IPS-15b (cell line): Measurements from ENCODE around the gene HAND1.

Experiments
- H3K27me3 ChIP-seq: one replicate; pipeline ENCODE4 v1.6.1; 2013; ENCODE audit warnings: low read length; ENCODE audit not compliant: control insufficient read depth, insufficient read depth
- H3K36me3 ChIP-seq: one replicate; pipeline ENCODE4 v1.6.1; 2013; ENCODE audit warnings: low read length; ENCODE audit not compliant: control insufficient read depth, insufficient read depth
- H3K4me1 ChIP-seq: one replicate; pipeline ENCODE4 v1.6.1; 2013; ENCODE audit warnings: mild to moderate bottlenecking, low read length; ENCODE audit not compliant: control insufficient read depth, insufficient read depth
- H3K4me3 ChIP-seq: one replicate; pipeline ENCODE4 v1.5.1; 2013; ENCODE audit warnings: low read depth, low read length
- H3K9ac ChIP-seq: one replicate; pipeline ENCODE4 v1.6.1; 2013; ENCODE audit warnings: low read depth, mild to moderate bottlenecking, low read length
- H3K9me3 ChIP-seq: one replicate; pipeline ENCODE4 v1.6.1; 2013; ENCODE audit warnings: mild to moderate bottlenecking, low read length; ENCODE audit not compliant: control insufficient read depth, insufficient read depth

Gene HAND1

DNA sequence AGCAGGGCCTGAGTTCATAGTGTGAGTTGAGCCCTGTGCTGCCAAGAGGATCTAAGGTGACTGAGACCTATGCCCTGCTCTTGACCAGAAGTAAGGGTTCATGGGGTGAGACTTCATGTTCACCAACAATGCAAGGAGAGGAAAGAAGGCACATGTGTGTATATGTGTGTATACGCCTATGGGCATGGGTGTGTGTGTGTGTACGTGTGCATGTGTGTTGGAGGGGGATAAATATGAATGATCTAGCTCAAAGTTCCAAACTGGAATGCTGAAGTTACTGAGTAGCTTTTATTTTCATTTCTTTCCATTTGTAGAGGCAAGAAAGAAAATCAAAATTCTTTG is 25.6 kb upstream of the HAND1 start:
- peaks cover 7% of the 10 kb centered on the region for H3K4me1 ChIP-seq
- no peaks in the 10 kb centered on the region for H3K27me3 ChIP-seq
- H3K9ac ChIP-seq: no peak overlapping the region
- no peak overlapping the region for H3K4me3 ChIP-seq
- no peaks in the 10 kb centered on the region for H3K36me3 ChIP-seq
- no peaks in the 10 kb centered on the region for H3K9me3 ChIP-seq

GRCh38 chr5:154502180-154502579 is 24.2 kb upstream of the HAND1 start:
- Histone ChIP-seq H3K4me1 (peaks cover 7% of the 10 kb centered on the region), H3K4me3 (no peak overlapping the region), H3K27me3 (no peaks in the 10 kb centered on the region), H3K9ac (no peak overlapping the region), H3K36me3 (no peaks in the 10 kb centered on the region), H3K9me3 (no peaks in the 10 kb centered on the region)

DNA sequence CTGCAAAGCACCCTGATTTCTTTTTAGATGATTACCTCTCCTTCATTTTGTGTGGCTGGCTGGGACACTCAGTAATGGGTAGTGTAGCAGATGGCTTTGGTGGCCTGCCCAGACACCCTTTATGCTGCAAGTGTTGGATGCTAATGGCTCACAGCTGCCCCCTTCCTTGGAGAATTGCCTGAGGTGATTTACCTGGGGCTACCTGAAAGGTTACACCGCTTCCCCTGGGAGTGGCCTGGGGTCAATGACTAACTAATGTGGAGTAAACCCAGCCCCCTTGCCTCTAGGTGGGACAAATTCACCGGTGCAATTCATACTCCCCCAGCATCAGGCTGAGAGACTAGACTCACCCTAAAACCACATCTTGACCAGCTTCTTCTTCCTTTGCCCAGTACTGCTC is 23.5 kb upstream of the HAND1 start:
- Histone ChIP-seq H3K36me3 (no peaks in the 10 kb centered on the region), H3K4me1 (peaks cover 7% of the 10 kb centered on the region), H3K4me3 (no peak overlapping the region), H3K9me3 (no peaks in the 10 kb centered on the region), H3K9ac (no peak overlapping the region), H3K27me3 (no peaks in the 10 kb centered on the region)

DNA sequence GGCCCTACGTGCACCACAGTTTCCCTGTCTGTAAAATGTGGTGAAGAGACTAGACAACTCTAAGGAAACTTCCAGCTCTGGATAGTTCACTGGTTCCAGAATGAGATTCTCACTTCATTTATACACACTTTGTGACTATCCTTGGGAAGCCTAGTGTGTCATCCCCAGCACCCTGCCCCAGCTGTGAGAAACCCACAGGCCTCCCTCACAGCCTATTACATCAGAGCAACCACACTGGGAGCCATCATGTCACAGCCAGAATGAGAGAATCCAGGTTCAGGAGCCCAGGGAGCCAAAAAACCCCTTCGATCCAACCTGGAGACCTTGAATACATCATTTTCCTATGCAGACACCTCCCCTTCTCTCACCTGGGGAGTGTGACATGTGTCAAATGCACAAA is 21.0 kb upstream of the HAND1 start:
- Histone ChIP-seq H3K36me3 (no peaks in the 10 kb centered on the region), H3K27me3 (peaks cover 15% of the 10 kb centered on the region), H3K9ac (no peak overlapping the region), H3K9me3 (no peaks in the 10 kb centered on the region), H3K4me3 (no peak overlapping the region), H3K4me1 (peaks cover 7% of the 10 kb centered on the region)

- Histone ChIP-seq H3K27me3 (peaks cover 19% of the 10 kb centered on the region), H3K36me3 (no peaks in the 10 kb centered on the region), H3K4me1 (peaks cover 7% of the 10 kb centered on the region), H3K4me3 (no peak overlapping the region), H3K9ac (no peak overlapping the region), H3K9me3 (no peaks in the 10 kb centered on the region)
These were observed 20.6 kb upstream of the HAND1 start for GRCh38 chr5:154498591-154498990.

DNA sequence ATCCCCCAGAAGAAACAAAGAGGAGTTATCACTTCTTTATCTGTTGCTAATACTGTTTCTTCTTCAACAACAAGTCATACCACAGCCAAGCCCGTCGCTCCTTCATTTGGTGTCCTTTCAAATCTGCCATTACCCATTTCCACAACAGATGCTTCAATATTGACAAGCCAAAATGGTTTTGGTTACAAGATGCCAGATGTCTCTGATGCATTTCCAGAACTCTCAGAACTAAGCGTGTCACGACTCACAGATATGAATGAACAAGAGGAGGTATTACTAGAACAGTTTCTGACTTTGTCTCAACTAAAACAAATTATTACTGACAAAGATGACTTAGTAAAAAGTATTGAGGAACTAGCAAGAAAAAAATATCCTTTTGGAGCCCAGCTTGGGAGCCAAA is 16.0 kb upstream of the HAND1 start:
- H3K4me3 ChIP-seq: no peak overlapping the region
- no peak overlapping the region for H3K9ac ChIP-seq
- no peaks in the 10 kb centered on the region for H3K4me1 ChIP-seq
- no peaks in the 10 kb centered on the region for H3K36me3 ChIP-seq
- H3K9me3 ChIP-seq: no peaks in the 10 kb centered on the region
- peaks cover 44% of the 10 kb centered on the region for H3K27me3 ChIP-seq

DNA sequence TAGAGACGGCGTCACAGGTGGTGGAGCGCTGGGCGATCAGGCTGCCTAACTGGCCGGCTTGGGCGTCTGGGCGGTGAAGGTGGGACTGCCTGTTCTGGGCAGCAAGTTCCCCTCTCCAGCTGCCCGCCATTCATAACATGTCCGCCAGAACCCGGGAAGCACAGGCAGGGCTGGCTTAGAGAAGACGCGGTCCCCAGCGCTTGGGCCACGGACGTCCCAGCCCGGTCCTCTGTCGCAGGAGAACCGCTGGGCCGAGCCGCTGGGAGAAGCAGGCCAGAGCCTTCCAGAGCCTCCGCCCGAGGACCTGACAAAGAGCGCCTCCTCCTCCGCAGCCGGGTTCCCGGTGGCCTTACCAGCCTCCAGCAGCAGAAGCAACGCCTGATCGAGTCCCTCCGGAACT is 15.2 kb upstream of the HAND1 start:
- peak overlapping the region; percentile 33 for H3K4me3 ChIP-seq
- H3K36me3 ChIP-seq: no peaks in the 10 kb centered on the region
- no peak overlapping the region for H3K9ac ChIP-seq
- no peaks in the 10 kb centered on the region for H3K4me1 ChIP-seq
- peaks cover 48% of the 10 kb centered on the region for H3K27me3 ChIP-seq
- H3K9me3 ChIP-seq: no peaks in the 10 kb centered on the region

DNA sequence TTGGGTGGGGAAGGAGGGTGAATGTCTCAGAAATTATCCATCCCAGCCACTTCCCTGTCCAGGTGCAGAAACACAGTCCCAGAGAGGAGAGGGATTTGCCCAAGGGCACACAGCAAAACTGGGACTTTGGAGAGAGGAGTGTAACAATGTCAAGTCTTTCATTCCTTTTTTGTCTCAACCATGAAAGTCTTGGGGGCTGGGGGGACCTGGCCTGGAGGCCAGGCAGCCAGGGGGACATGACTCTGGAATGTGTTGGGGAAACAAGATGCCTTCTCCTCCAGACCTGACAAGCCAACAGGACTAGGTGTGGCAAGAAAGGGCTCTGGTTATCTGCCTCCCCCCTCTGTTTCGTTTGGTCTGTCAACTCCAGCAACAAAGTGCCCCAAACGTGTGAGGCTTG is 13.9 kb upstream of the HAND1 start:
- H3K27me3 ChIP-seq: peaks cover 60% of the 10 kb centered on the region
- H3K36me3 ChIP-seq: no peaks in the 10 kb centered on the region
- H3K4me3 ChIP-seq: no peak overlapping the region
- H3K4me1 ChIP-seq: peaks cover under 1% of the 10 kb centered on the region
- no peak overlapping the region for H3K9ac ChIP-seq
- no peaks in the 10 kb centered on the region for H3K9me3 ChIP-seq

DNA sequence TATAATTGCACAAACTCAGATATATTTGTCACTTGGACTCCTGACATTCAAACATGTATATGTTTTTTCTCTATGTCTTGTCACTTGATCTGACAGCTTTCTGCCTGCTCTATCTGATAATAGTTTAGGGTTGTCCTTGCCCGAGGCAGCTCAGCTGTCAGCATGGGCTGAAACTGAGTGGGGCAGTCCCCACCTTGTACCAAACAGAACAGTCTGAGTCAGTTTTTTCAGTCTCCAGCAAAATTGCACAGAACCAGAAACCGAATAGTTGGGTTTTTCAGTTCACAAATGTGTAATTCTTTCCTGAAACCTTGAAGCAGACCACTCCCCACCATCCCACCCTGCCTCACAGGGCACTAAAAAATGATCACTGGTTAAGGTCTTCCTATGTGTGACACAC is 9.5 kb upstream of the HAND1 start:
- H3K4me1 ChIP-seq: peaks cover 19% of the 10 kb centered on the region
- H3K36me3 ChIP-seq: no peaks in the 10 kb centered on the region
- H3K27me3 ChIP-seq: peaks cover 79% of the 10 kb centered on the region
- no peak overlapping the region for H3K4me3 ChIP-seq
- H3K9me3 ChIP-seq: no peaks in the 10 kb centered on the region
- H3K9ac ChIP-seq: no peak overlapping the region

- peak overlapping the region; percentile 3 for H3K4me3 ChIP-seq
- peaks cover 22% of the 10 kb centered on the region for H3K4me1 ChIP-seq
- peaks cover 81% of the 10 kb centered on the region for H3K27me3 ChIP-seq
- H3K9ac ChIP-seq: no peak overlapping the region
- H3K36me3 ChIP-seq: no peaks in the 10 kb centered on the region
- H3K9me3 ChIP-seq: no peaks in the 10 kb centered on the region
These were observed 8.4 kb upstream of the HAND1 start for GRCh38 chr5:154486427-154486866.

DNA sequence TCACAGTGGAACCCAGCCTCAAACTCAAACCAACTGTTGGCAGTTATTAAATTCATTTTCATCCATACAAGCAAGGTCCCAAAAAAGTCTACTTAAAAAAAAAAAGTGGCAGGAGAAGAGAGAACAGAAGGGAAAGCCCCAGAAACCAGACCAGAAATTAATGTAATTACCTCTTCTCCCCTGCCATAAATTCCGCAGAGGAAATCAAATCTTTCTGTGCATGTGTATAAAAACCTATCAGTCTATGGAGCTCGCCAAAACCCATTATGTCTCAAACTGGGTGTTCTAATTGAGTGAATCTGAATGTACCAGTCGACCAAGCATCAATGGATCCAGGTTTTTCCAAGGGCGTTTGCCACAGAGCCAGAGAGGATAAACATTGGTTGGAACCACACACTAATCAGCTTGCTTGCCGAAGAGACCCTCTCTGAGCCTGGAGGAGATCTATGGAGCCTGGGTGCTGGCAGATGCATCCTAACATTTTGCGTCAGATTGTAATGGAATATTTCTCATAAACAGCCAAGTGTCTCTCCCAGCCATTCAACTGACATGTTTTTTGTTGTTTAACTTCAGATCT is 7.9 kb upstream of the HAND1 start:
- Histone ChIP-seq H3K9me3 (no peaks in the 10 kb centered on the region), H3K27me3 (peaks cover 86% of the 10 kb centered on the region), H3K4me3 (no peak overlapping the region), H3K9ac (no peak overlapping the region), H3K4me1 (peaks cover 22% of the 10 kb centered on the region), H3K36me3 (no peaks in the 10 kb centered on the region)

GRCh38 chr5:154485096-154485491 is 7.1 kb upstream of the HAND1 start:
- no peak overlapping the region for H3K9ac ChIP-seq

More at GRCh38 chr5:154485096-154485491, 7.1 kb upstream of the HAND1 start:
- Histone ChIP-seq H3K4me3 (peak overlapping the region; percentile 5), H3K36me3 (no peaks in the 10 kb centered on the region), H3K27me3 (peaks cover 94% of the 10 kb centered on the region), H3K9me3 (no peaks in the 10 kb centered on the region), H3K4me1 (peaks cover 26% of the 10 kb centered on the region)
